ENCODE measurements around the gene SERPINI2.
"Not testable (repeated sequence)": the region's sequence is repeated elsewhere in the genome, so short reads cannot be mapped to it uniquely, and the experiment has no call there.

Gene SERPINI2

GRCh38 chr3:167450195-167450594, 23.6 kb downstream of the SERPINI2 start:
- H3K9ac ChIP-seq (ENCODE audit: low read depth, low read length), result no peak overlapping the region

GRCh38 chr3:167445491-167445890, 28.4 kb downstream of the SERPINI2 start:
- H3K4me1 ChIP-seq (ENCODE audit: control insufficient read depth, insufficient read depth, low read length), result peaks cover under 1% of the 10 kb centered on the region; the same call in 1 of the 2 replicates
- H3K36me3 ChIP-seq (ENCODE audit: control insufficient read depth, insufficient read depth, low read length), result no peaks in the 10 kb centered on the region
- no peak overlapping the region for H3K27ac ChIP-seq (ENCODE audit: low read depth, low read length)
- no peaks in the 10 kb centered on the region for H3K27me3 ChIP-seq (ENCODE audit: control insufficient read depth, insufficient read depth, low read length)
- H3K9ac ChIP-seq (ENCODE audit: low read depth, low read length), result no peak overlapping the region
- H3K4me3 ChIP-seq (ENCODE audit: low read depth, low read length), result no peak overlapping the region
- no peaks in the 10 kb centered on the region; the same call in 1 of the 2 replicates for H3K9me3 ChIP-seq (ENCODE audit: control insufficient read depth, insufficient read depth, low read length)

More at GRCh38 chr3:167450195-167450594, 23.6 kb downstream of the SERPINI2 start:
- Histone ChIP-seq H3K9me3 (ENCODE audit: control insufficient read depth, insufficient read depth, low read length) (no peaks in the 10 kb centered on the region), H3K36me3 (ENCODE audit: control insufficient read depth, insufficient read depth, low read length) (no peaks in the 10 kb centered on the region), H3K27ac (ENCODE audit: low read depth, low read length) (no peak overlapping the region), H3K27me3 (ENCODE audit: control insufficient read depth, insufficient read depth, low read length) (no peaks in the 10 kb centered on the region), H3K4me1 (ENCODE audit: control insufficient read depth, insufficient read depth, low read length) (peaks cover 43% of the 10 kb centered on the region), H3K4me3 (ENCODE audit: low read depth, low read length) (no peak overlapping the region)

GRCh38 chr3:167441256-167441655, 32.6 kb downstream of the SERPINI2 start:
- H3K36me3 ChIP-seq (ENCODE audit: control insufficient read depth, insufficient read depth, low read length), result no peaks in the 10 kb centered on the region
- H3K9me3 ChIP-seq (ENCODE audit: control insufficient read depth, insufficient read depth, low read length), result no peaks in the 10 kb centered on the region; the same call in 1 of the 2 replicates
- H3K4me1 ChIP-seq (ENCODE audit: control insufficient read depth, insufficient read depth, low read length), result peaks cover 11% of the 10 kb centered on the region; the same call in 1 of the 2 replicates
- H3K9ac ChIP-seq (ENCODE audit: low read depth, low read length), result no peak overlapping the region
- no peak overlapping the region for H3K27ac ChIP-seq (ENCODE audit: low read depth, low read length)
- H3K27me3 ChIP-seq (ENCODE audit: control insufficient read depth, insufficient read depth, low read length), result no peaks in the 10 kb centered on the region
- H3K4me3 ChIP-seq (ENCODE audit: low read depth, low read length), result no peak overlapping the region

GRCh38 chr3:167437428-167438139, 36.3 kb downstream of the SERPINI2 start:
- Histone ChIP-seq H3K4me3 (ENCODE audit: low read depth, low read length) (no peak overlapping the region), H3K9me3 (ENCODE audit: control insufficient read depth, insufficient read depth, low read length) (no peaks in the 10 kb centered on the region; the same call in 1 of the 2 replicates), H3K27ac (ENCODE audit: low read depth, low read length) (no peak overlapping the region), H3K27me3 (ENCODE audit: control insufficient read depth, insufficient read depth, low read length) (no peaks in the 10 kb centered on the region), H3K36me3 (ENCODE audit: control insufficient read depth, insufficient read depth, low read length) (no peaks in the 10 kb centered on the region), H3K9ac (ENCODE audit: low read depth, low read length) (no peak overlapping the region), H3K4me1 (ENCODE audit: control insufficient read depth, insufficient read depth, low read length) (peaks cover 11% of the 10 kb centered on the region; the same call in 1 of the 2 replicates)

GRCh38 chr3:167426962-167427361, 46.9 kb downstream of the SERPINI2 start:
- H3K9me3 ChIP-seq (ENCODE audit: control insufficient read depth, insufficient read depth, low read length); H3K36me3 ChIP-seq (ENCODE audit: control insufficient read depth, insufficient read depth, low read length); H3K4me1 ChIP-seq (ENCODE audit: control insufficient read depth, insufficient read depth, low read length); H3K4me3 ChIP-seq (ENCODE audit: low read depth, low read length); H3K27ac ChIP-seq (ENCODE audit: low read depth, low read length); H3K9ac ChIP-seq (ENCODE audit: low read depth, low read length); H3K27me3 ChIP-seq (ENCODE audit: control insufficient read depth, insufficient read depth, low read length): not testable (repeated sequence)

- not testable (repeated sequence) for H3K9ac ChIP-seq (ENCODE audit: low read depth, low read length); H3K9me3 ChIP-seq (ENCODE audit: control insufficient read depth, insufficient read depth, low read length); H3K4me3 ChIP-seq (ENCODE audit: low read depth, low read length); H3K27me3 ChIP-seq (ENCODE audit: control insufficient read depth, insufficient read depth, low read length); H3K27ac ChIP-seq (ENCODE audit: low read depth, low read length); H3K36me3 ChIP-seq (ENCODE audit: control insufficient read depth, insufficient read depth, low read length); H3K4me1 ChIP-seq (ENCODE audit: control insufficient read depth, insufficient read depth, low read length)
Observed at GRCh38 chr3:167422396-167422795, 51.4 kb downstream of the SERPINI2 start.

- Histone ChIP-seq H3K4me3 (ENCODE audit: low read depth, low read length) (no peak overlapping the region), H3K9ac (ENCODE audit: low read depth, low read length) (no peak overlapping the region), H3K9me3 (ENCODE audit: control insufficient read depth, insufficient read depth, low read length) (no peaks in the 10 kb centered on the region), H3K4me1 (ENCODE audit: control insufficient read depth, insufficient read depth, low read length) (peaks cover 3% of the 10 kb centered on the region; the same call in 1 of the 2 replicates), H3K27me3 (ENCODE audit: control insufficient read depth, insufficient read depth, low read length) (no peaks in the 10 kb centered on the region), H3K36me3 (ENCODE audit: control insufficient read depth, insufficient read depth, low read length) (no peaks in the 10 kb centered on the region), H3K27ac (ENCODE audit: low read depth, low read length) (no peak overlapping the region)
Observed at GRCh38 chr3:167409611-167410010, 64.2 kb downstream of the SERPINI2 start.

GRCh38 chr3:167406876-167407492, 66.9 kb downstream of the SERPINI2 start:
- Histone ChIP-seq H3K4me3 (ENCODE audit: low read depth, low read length) (no peak overlapping the region), H3K27ac (ENCODE audit: low read depth, low read length) (no peak overlapping the region), H3K9ac (ENCODE audit: low read depth, low read length) (no peak overlapping the region), H3K27me3 (ENCODE audit: control insufficient read depth, insufficient read depth, low read length) (no peaks in the 10 kb centered on the region), H3K9me3 (ENCODE audit: control insufficient read depth, insufficient read depth, low read length) (no peaks in the 10 kb centered on the region), H3K36me3 (ENCODE audit: control insufficient read depth, insufficient read depth, low read length) (no peaks in the 10 kb centered on the region), H3K4me1 (ENCODE audit: control insufficient read depth, insufficient read depth, low read length) (peaks cover 3% of the 10 kb centered on the region; the same call in 1 of the 2 replicates)

- H3K27me3 ChIP-seq (ENCODE audit: control insufficient read depth, insufficient read depth, low read length), result no peaks in the 10 kb centered on the region
- H3K36me3 ChIP-seq (ENCODE audit: control insufficient read depth, insufficient read depth, low read length), result no peaks in the 10 kb centered on the region
- no peak overlapping the region for H3K27ac ChIP-seq (ENCODE audit: low read depth, low read length)
- H3K4me1 ChIP-seq (ENCODE audit: control insufficient read depth, insufficient read depth, low read length), result peaks cover 27% of the 10 kb centered on the region
- H3K4me3 ChIP-seq (ENCODE audit: low read depth, low read length), result no peak overlapping the region
- no peak overlapping the region for H3K9ac ChIP-seq (ENCODE audit: low read depth, low read length)
- H3K9me3 ChIP-seq (ENCODE audit: control insufficient read depth, insufficient read depth, low read length), result no peaks in the 10 kb centered on the region
Observed at GRCh38 chr3:167397826-167398225, 76.0 kb downstream of the SERPINI2 start.

- Histone ChIP-seq H3K27me3 (ENCODE audit: control insufficient read depth, insufficient read depth, low read length) (no peaks in the 10 kb centered on the region), H3K4me1 (ENCODE audit: control insufficient read depth, insufficient read depth, low read length) (peaks cover 27% of the 10 kb centered on the region), H3K9ac (ENCODE audit: low read depth, low read length) (no peak overlapping the region), H3K4me3 (ENCODE audit: low read depth, low read length) (no peak overlapping the region), H3K36me3 (ENCODE audit: control insufficient read depth, insufficient read depth, low read length) (no peaks in the 10 kb centered on the region), H3K9me3 (ENCODE audit: control insufficient read depth, insufficient read depth, low read length) (no peaks in the 10 kb centered on the region), H3K27ac (ENCODE audit: low read depth, low read length) (no peak overlapping the region)
Observed at GRCh38 chr3:167396075-167396474, 77.8 kb downstream of the SERPINI2 start.

- Histone ChIP-seq H3K27ac (ENCODE audit: low read depth, low read length) (no peak overlapping the region), H3K4me3 (ENCODE audit: low read depth, low read length) (no peak overlapping the region)
Observed at GRCh38 chr3:167394003-167394402, 79.8 kb downstream of the SERPINI2 start.

More at GRCh38 chr3:167394003-167394402, 79.8 kb downstream of the SERPINI2 start:
- H3K27me3 ChIP-seq (ENCODE audit: control insufficient read depth, insufficient read depth, low read length), result no peaks in the 10 kb centered on the region
- no peaks in the 10 kb centered on the region for H3K36me3 ChIP-seq (ENCODE audit: control insufficient read depth, insufficient read depth, low read length)
- H3K9ac ChIP-seq (ENCODE audit: low read depth, low read length), result no peak overlapping the region
- peaks cover 27% of the 10 kb centered on the region for H3K4me1 ChIP-seq (ENCODE audit: control insufficient read depth, insufficient read depth, low read length)
- H3K9me3 ChIP-seq (ENCODE audit: control insufficient read depth, insufficient read depth, low read length), result no peaks in the 10 kb centered on the region
